Natural killer cell (primary cell): ENCODE measurements around the gene MED8. TPM values are rescaled to one million over a fixed set of nuclear protein-coding genes. Genes with fewer than 3 reads are reported as not detected.

Experiments used
- ATAC-seq, 3 donors: fragments of 150-1000 bp in 2 of 3; fragments of 200-7000 bp in 1 of 3; cut with Tn5 transposase; 1 replicate in 1 of 3; 2 replicates in 2 of 3; pipeline ENCODE4 v1.10.0; 2021; ENCODE audit warnings: mild to moderate bottlenecking in 2 of 3, moderate library complexity in 2 of 3
- DNase-seq, 2 donors: peaks; one replicate each; pipeline versions ENCODE4 v3.0.0 to v3.0.0-alpha.2; 2013 to 2021; ENCODE audit warnings: mixed read lengths in 1 of 2
- H3K27ac ChIP-seq: one replicate; pipeline ENCODE4 v1.5.1; 2013; ENCODE audit warnings: mild to moderate bottlenecking, low read length
- H3K27me3 ChIP-seq: one replicate; pipeline ENCODE4 v1.6.1; 2013; ENCODE audit warnings: low read length; ENCODE audit not compliant: control insufficient read depth, insufficient read depth
- H3K36me3 ChIP-seq: one replicate; pipeline ENCODE4 v1.6.1; 2013; ENCODE audit warnings: low read length; ENCODE audit not compliant: control insufficient read depth, insufficient read depth
- H3K4me1 ChIP-seq: one replicate; pipeline ENCODE4 v1.6.1; 2013; ENCODE audit warnings: low read length; ENCODE audit not compliant: control insufficient read depth, insufficient read depth
- H3K4me3 ChIP-seq: one replicate; pipeline ENCODE4 v1.5.1; 2013; ENCODE audit warnings: low read length
- H3K9me3 ChIP-seq: one replicate; pipeline ENCODE4 v1.6.1; 2013; ENCODE audit warnings: low read length; ENCODE audit not compliant: control insufficient read depth, insufficient read depth
- H3K27ac Mint-ChIP-seq, 2 donors: one replicate each; pipeline ENCODE4 v1.8.0; 2022; ENCODE audit warnings: mild to moderate bottlenecking in 2 of 2, mixed read lengths in 2 of 2, moderate library complexity in 1 of 2
- H3K27me3 Mint-ChIP-seq, 2 donors: one replicate each; pipeline ENCODE4 v1.8.0; 2022; ENCODE audit warnings: low read depth in 2 of 2, mixed read lengths in 2 of 2
- H3K36me3 Mint-ChIP-seq: one replicate; pipeline ENCODE4 v1.8.0; 2022; ENCODE audit warnings: mixed read lengths
- H3K4me1 Mint-ChIP-seq, 2 donors: one replicate each; pipeline ENCODE4 v1.8.0; 2022; ENCODE audit warnings: mixed read lengths in 2 of 2
- H3K4me3 Mint-ChIP-seq: one replicate; pipeline ENCODE4 v1.8.0; 2022; ENCODE audit warnings: mild to moderate bottlenecking, moderate library complexity, mixed read lengths
- H3K9me3 Mint-ChIP-seq, 2 donors: one replicate each; pipeline ENCODE4 v1.8.0; 2022; ENCODE audit warnings: mixed read lengths in 2 of 2
- WGBS: methylation state at CpG from one replicate; pipeline ENCODE4 v1.1.7; 2013; ENCODE audit warnings: missing lambda C conversion rate; ENCODE audit not compliant: insufficient coverage; 5-methylcytosine and 5-hydroxymethylcytosine counted together
- intact Hi-C: fragments of 100-400 bp; cut with micrococcal nuclease; formaldehyde crosslinking; loops from one replicate; pipeline ENCODE4 v1.14.2; 2022
- total RNA-seq, 4 donors: library from RNA; stranded (reverse); fragments of 120-200 nt in 1 of 4; gene quantifications; one replicate each; pipeline versions ENCODE4 v1.2.3 to v1.2.4, GENCODE V29; 2013 to 2022
- TF ChIP-seq, protein P1 (sequence below): fragments of 200-600 bp; IDR thresholded peaks from one replicate; pipeline ENCODE4 v1.8.0; 2022; ENCODE audit warnings: antibody characterized with exemption

The MED8 gene
- total RNA-seq, 3 donors from 2014 or later (not counting 1 experiment from before 2014, with no cell fraction given) = 17.8 to 26.8 (median 22.0) TPM

DNA sequence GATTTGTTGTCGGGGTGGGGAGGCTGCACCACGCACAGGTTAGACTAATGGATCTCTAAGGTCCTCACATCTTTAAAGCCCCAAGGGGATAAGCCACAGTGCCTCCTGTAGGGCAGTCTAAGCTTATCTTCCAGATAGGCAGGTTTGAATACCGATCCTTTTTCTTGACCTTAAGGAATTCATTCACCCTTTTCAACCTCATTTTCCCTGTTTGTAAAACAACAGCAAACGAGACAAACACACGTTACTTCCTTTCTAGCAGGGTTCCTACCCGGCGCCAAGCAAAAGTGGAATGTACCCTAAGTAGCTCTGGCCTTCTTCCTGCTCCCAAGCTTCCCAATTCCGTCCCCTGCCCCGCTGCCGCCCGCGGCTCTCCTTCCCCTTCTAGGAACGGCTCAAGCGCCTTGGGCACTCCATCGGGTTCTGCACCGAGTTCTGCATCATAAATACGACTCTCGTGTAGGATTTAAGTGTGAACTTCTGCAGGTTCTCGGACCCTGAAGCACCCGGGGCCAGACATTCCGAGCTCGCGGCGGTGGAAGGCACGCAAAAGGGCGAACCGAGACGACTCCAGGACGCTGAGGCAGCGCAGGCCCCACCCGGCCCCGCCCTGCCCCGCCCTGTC is 31.4 kb downstream of the MED8 start:
- Mint-ChIP-seq H3K4me3 (peak overlapping the region; percentile 92), H3K27me3 (no peaks in the 10 kb centered on the region), H3K4me1 (peaks cover 10 to 28% of the 10 kb centered on the region in 2 donors), H3K9me3 (no peaks in the 10 kb centered on the region), H3K27ac (peak overlapping the region; percentile 62 to 81), H3K36me3 (no peaks in the 10 kb centered on the region)
- under 1% methylated on average over 33 of the region's 33 CpGs for WGBS
- Histone ChIP-seq H3K27me3 (no peaks in the 10 kb centered on the region), H3K9me3 (no peaks in the 10 kb centered on the region), H3K4me1 (peaks cover 20% of the 10 kb centered on the region), H3K36me3 (peaks cover 18% of the 10 kb centered on the region), H3K4me3 (peak overlapping the region; percentile 62), H3K27ac (peak overlapping the region; percentile 53)
- ATAC-seq (peak; percentile 2 to 34 (median 15)), DNase-seq (peak in 1 of 2 donors; percentile 52)
- intact Hi-C loops = loop anchor here (1.0 to 2.0 kb wide), 2 partner anchors 10 to 131 kb away; partner anchors contain the start of gene ELOVL1
- TF ChIP-seq, protein P1, sequence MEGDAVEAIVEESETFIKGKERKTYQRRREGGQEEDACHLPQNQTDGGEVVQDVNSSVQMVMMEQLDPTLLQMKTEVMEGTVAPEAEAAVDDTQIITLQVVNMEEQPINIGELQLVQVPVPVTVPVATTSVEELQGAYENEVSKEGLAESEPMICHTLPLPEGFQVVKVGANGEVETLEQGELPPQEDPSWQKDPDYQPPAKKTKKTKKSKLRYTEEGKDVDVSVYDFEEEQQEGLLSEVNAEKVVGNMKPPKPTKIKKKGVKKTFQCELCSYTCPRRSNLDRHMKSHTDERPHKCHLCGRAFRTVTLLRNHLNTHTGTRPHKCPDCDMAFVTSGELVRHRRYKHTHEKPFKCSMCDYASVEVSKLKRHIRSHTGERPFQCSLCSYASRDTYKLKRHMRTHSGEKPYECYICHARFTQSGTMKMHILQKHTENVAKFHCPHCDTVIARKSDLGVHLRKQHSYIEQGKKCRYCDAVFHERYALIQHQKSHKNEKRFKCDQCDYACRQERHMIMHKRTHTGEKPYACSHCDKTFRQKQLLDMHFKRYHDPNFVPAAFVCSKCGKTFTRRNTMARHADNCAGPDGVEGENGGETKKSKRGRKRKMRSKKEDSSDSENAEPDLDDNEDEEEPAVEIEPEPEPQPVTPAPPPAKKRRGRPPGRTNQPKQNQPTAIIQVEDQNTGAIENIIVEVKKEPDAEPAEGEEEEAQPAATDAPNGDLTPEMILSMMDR = no peak

DNA sequence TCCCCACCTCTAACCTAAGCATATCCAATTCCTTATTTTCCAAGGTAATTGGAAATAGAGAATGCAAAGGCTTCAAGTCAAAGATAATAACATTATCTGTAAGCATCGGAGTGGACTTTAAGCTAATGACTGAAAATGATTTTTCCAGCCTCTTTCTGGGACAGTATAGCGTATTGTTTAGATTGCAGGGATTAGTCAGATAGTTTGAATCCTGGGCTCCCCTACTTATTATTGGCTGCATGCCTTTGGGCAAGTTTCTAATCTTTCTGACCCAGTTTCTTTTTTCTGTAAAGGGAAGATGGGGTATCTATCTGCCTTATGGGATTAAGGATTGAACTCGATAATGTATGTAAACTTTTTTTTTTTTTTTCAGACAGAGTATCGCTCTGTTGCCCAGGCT is 32.3 kb downstream of the MED8 start:
- Mint-ChIP-seq H3K9me3 (no peaks in the 10 kb centered on the region), H3K4me3 (no peak overlapping the region), H3K27me3 (no peaks in the 10 kb centered on the region), H3K36me3 (no peaks in the 10 kb centered on the region), H3K4me1 (peaks cover 10 to 32% of the 10 kb centered on the region in 2 donors), H3K27ac (no peak overlapping the region)
- H3K9me3 ChIP-seq = no peaks in the 10 kb centered on the region
- ATAC-seq (no peak), DNase-seq (no peak)
- TF ChIP-seq, protein P1 = no peak
- 95% methylated on average over 4 of the region's 4 CpGs for WGBS
- H3K27me3 ChIP-seq = no peaks in the 10 kb centered on the region
- intact Hi-C loops = no loop called here
- H3K27ac ChIP-seq = no peak overlapping the region
- peaks cover 20% of the 10 kb centered on the region for H3K4me1 ChIP-seq
- H3K4me3 ChIP-seq = no peak overlapping the region
- peaks cover 11% of the 10 kb centered on the region for H3K36me3 ChIP-seq

- ATAC-seq (no peak), DNase-seq (no peak)
- H3K36me3 Mint-ChIP-seq = no peaks in the 10 kb centered on the region
- Histone ChIP-seq H3K27ac (no peak overlapping the region), H3K27me3 (no peaks in the 10 kb centered on the region), H3K9me3 (no peaks in the 10 kb centered on the region), H3K4me3 (no peak overlapping the region), H3K36me3 (no peaks in the 10 kb centered on the region), H3K4me1 (peaks cover 20% of the 10 kb centered on the region)
- intact Hi-C loops = no loop called here
- H3K27me3 Mint-ChIP-seq = no peaks in the 10 kb centered on the region
- H3K9me3 Mint-ChIP-seq = no peaks in the 10 kb centered on the region
- H3K4me3 Mint-ChIP-seq = no peak overlapping the region
- no CpG with 5 or more reads among the region's 2 CpGs for WGBS
- peaks cover 11 to 28% of the 10 kb centered on the region in 2 donors for H3K4me1 Mint-ChIP-seq
- H3K27ac Mint-ChIP-seq = no peak overlapping the region
- TF ChIP-seq, protein P1 = no peak
Measured at GRCh38 chr1:43354936-43355335, 34.7 kb downstream of the MED8 start.

GRCh38 chr1:43354471-43354870 is 35.1 kb downstream of the MED8 start:
- peaks cover 19% of the 10 kb centered on the region for H3K4me1 ChIP-seq
- H3K9me3 Mint-ChIP-seq = no peaks in the 10 kb centered on the region
- no peak for ATAC-seq
- no peaks in the 10 kb centered on the region for H3K27me3 Mint-ChIP-seq
- H3K4me3 Mint-ChIP-seq = no peak overlapping the region
- intact Hi-C loops = no loop called here
- H3K4me3 ChIP-seq = no peak overlapping the region
- no peaks in the 10 kb centered on the region for H3K36me3 Mint-ChIP-seq
- H3K9me3 ChIP-seq = no peaks in the 10 kb centered on the region
- peaks cover 16 to 28% of the 10 kb centered on the region in 2 donors for H3K4me1 Mint-ChIP-seq
- DNase-seq = no peak
- TF ChIP-seq, protein P1 = no peak
- 93% methylated on average over 2 of the region's 2 CpGs for WGBS
- H3K27ac Mint-ChIP-seq = no peak overlapping the region
- no peaks in the 10 kb centered on the region for H3K27me3 ChIP-seq
- no peak overlapping the region for H3K27ac ChIP-seq
- no peaks in the 10 kb centered on the region for H3K36me3 ChIP-seq
